Hepatocyte (in vitro differentiated cells): ENCODE results near the gene CLRN2.

Experiments used
- CTCF ChIP-seq: fragments of 200-600 bp; sonication (generic); IDR thresholded peaks from 2 replicates; pipeline ENCODE4 v1.5.1; 2016; ENCODE audit warnings: antibody characterized with exemption, mild to moderate bottlenecking; ENCODE audit not compliant: poor library complexity
- EZH2 ChIP-seq: fragments of 200-600 bp; sonication (generic); IDR thresholded peaks from 2 replicates; pipeline ENCODE4 v1.6.1; 2016; ENCODE audit warnings: antibody characterized with exemption, mild to moderate bottlenecking, borderline replicate concordance
- EZH2phosphoT487 ChIP-seq: fragments of 200-600 bp; sonication (generic); IDR thresholded peaks from one replicate; pipeline ENCODE4 v1.6.1; 2018; ENCODE audit warnings: antibody characterized with exemption, mild to moderate bottlenecking, low read depth, moderate library complexity; ENCODE audit not compliant: unreplicated experiment, severe bottlenecking

- no peak for TF ChIP-seq CTCF
- TF ChIP-seq EZH2 = no peak
- no peak for TF ChIP-seq EZH2phosphoT487
Measured at GRCh38 chr4:17526695-17527477, 11.9 kb downstream of the CLRN2 start.
